Thoracic aorta (tissue), 2 donors: ENCODE data around the gene CEP89. TPM values are rescaled to one million over a fixed set of nuclear protein-coding genes. Genes with fewer than 3 reads are reported as not detected.
A peak's percentile ranks its signal among the peaks of the same experiment; 100 is the strongest.
"Not testable (repeated sequence)": the region's sequence is repeated elsewhere in the genome, so short reads cannot be mapped to it uniquely, and the experiment has no call there.

Source experiments
- ATAC-seq: fragments of 150-250 bp; one replicate; pipeline ENCODE4 v1.8.0; 2017; ENCODE audit warnings: low read depth; ENCODE audit not compliant: insufficient number of reproducible peaks, low FRiP score
- DNase-seq: peaks from one replicate; pipeline ENCODE4 v3.0.0-alpha.2; 2020; ENCODE audit warnings: low spot score
- H3K27ac ChIP-seq, 2 donors: fragments of 200-600 bp; sonication (generic); 1 replicate in 1 of 2; 2 replicates in 1 of 2; pipeline ENCODE4 v1.5.1; 2016; ENCODE audit warnings: mild to moderate bottlenecking in 2 of 2, moderate library complexity in 2 of 2
- H3K27me3 ChIP-seq: fragments of 200-600 bp; sonication (generic); replicated peaks from 2 replicates; pipeline ENCODE4 v1.6.0; 2016; ENCODE audit warnings: mild to moderate bottlenecking; ENCODE audit not compliant: insufficient read depth
- H3K36me3 ChIP-seq: fragments of 200-600 bp; sonication (generic); one replicate; pipeline ENCODE4 v1.5.1; 2016
- H3K4me1 ChIP-seq, 2 donors: fragments of 200-600 bp; sonication (generic); 1 replicate in 1 of 2; 2 replicates in 1 of 2; pipeline versions ENCODE4 v1.5.1 to v1.6.0; 2016; ENCODE audit warnings: low read depth in 2 of 2, mild to moderate bottlenecking in 1 of 2; ENCODE audit not compliant: control insufficient read depth in 1 of 2
- H3K4me3 ChIP-seq: fragments of 200-600 bp; sonication (generic); 2 replicates; pipeline ENCODE4 v1.5.1; 2016; ENCODE audit warnings: mild to moderate bottlenecking
- H3K9me3 ChIP-seq: fragments of 200-600 bp; sonication (generic); 2 replicates; pipeline ENCODE4 v1.5.1; 2016
- total RNA-seq, 2 donors: library from RNA; depleted of rRNA; stranded (reverse); fragments of >200 nt; gene quantifications; one replicate each; pipeline versions ENCODE4 v1.1.0 to v1.2.3, GENCODE V29; 2016
- TF ChIP-seq, protein P1 (sequence below): fragments of 200-600 bp; sonication (generic); IDR thresholded peaks from one replicate; pipeline ENCODE4 v1.5.1; 2019; ENCODE audit warnings: antibody characterized with exemption

CEP89 gene
- total RNA-seq, 2 donors from 2014 or later, result 20.5 to 26.1 TPM

DNA sequence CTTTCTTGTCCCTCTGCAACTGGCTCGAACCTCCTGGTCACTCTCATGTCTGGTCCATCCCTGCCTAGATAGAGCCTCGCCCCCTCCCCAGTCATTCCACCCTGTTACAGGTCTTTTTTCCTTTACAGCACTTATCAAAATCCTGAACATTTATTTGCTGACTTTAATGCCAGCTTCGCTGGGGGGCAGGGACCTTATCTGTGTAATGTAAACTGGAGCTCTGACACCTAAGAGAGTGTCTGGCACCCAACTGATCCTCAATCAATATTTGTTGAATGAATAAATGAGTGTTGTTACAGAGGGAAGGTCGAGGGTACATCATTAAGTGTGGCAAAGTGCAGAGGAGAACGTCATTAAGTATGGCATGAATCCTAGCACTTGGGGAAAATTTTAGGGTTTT is 17.0 kb upstream of the CEP89 start:
- ATAC-seq (no peak), DNase-seq (no peak)
- Histone ChIP-seq H3K27ac (no peak overlapping the region), H3K36me3 (no peaks in the 10 kb centered on the region), H3K4me3 (no peak overlapping the region), H3K27me3 (no peaks in the 10 kb centered on the region), H3K9me3 (no peaks in the 10 kb centered on the region), H3K4me1 (no peaks in the 10 kb centered on the region)
- TF ChIP-seq, protein P1, sequence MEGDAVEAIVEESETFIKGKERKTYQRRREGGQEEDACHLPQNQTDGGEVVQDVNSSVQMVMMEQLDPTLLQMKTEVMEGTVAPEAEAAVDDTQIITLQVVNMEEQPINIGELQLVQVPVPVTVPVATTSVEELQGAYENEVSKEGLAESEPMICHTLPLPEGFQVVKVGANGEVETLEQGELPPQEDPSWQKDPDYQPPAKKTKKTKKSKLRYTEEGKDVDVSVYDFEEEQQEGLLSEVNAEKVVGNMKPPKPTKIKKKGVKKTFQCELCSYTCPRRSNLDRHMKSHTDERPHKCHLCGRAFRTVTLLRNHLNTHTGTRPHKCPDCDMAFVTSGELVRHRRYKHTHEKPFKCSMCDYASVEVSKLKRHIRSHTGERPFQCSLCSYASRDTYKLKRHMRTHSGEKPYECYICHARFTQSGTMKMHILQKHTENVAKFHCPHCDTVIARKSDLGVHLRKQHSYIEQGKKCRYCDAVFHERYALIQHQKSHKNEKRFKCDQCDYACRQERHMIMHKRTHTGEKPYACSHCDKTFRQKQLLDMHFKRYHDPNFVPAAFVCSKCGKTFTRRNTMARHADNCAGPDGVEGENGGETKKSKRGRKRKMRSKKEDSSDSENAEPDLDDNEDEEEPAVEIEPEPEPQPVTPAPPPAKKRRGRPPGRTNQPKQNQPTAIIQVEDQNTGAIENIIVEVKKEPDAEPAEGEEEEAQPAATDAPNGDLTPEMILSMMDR, result no peak

- not testable (repeated sequence) for H3K27ac ChIP-seq, DNase-seq, H3K4me3 ChIP-seq, H3K4me1 ChIP-seq, H3K9me3 ChIP-seq, ATAC-seq, H3K27me3 ChIP-seq, H3K36me3 ChIP-seq
These were observed 16.5 kb upstream of the CEP89 start for GRCh38 chr19:32988254-32988653.

DNA sequence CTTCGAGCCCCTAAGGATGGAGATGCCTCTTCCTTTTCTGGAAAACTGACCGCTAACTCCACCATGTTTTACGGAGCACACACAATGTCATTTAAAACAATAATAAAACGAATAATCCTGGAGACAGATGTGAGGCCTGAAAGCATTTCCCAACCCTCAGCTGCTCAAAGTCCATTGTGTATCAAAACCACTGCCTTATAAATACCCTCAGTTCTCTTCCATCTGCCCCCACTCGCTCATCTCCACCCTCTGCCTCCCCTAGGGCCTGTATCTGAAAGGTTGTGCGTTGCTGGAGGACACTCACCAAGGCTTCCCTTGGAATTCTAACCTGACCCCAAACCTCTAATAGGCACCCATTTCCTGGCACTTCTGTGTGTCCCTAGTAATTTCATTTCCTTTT is 10.7 kb upstream of the CEP89 start:
- H3K27me3 ChIP-seq, ATAC-seq, H3K27ac ChIP-seq, H3K4me1 ChIP-seq, H3K4me3 ChIP-seq, H3K36me3 ChIP-seq, H3K9me3 ChIP-seq, DNase-seq: not testable (repeated sequence)

- not testable (repeated sequence) for H3K4me1 ChIP-seq, ATAC-seq, H3K27me3 ChIP-seq, H3K4me3 ChIP-seq, H3K36me3 ChIP-seq, DNase-seq, H3K27ac ChIP-seq, H3K9me3 ChIP-seq
These were observed 8.0 kb upstream of the CEP89 start for GRCh38 chr19:32979807-32980206.

- not testable (repeated sequence) for ATAC-seq, H3K27me3 ChIP-seq, DNase-seq, H3K36me3 ChIP-seq, H3K4me1 ChIP-seq, H3K4me3 ChIP-seq, H3K27ac ChIP-seq, H3K9me3 ChIP-seq
These were observed 6.1 kb upstream of the CEP89 start for GRCh38 chr19:32977813-32978212.

- H3K27me3 ChIP-seq, result no peaks in the 10 kb centered on the region
- H3K4me1 ChIP-seq, result no peaks in the 10 kb centered on the region
- no peak for ATAC-seq
- H3K36me3 ChIP-seq, result no peaks in the 10 kb centered on the region
- TF ChIP-seq, protein P1, result no peak
- DNase-seq, result no peak
- H3K9me3 ChIP-seq, result no peaks in the 10 kb centered on the region
- no peak overlapping the region for H3K4me3 ChIP-seq
- H3K27ac ChIP-seq, result no peak overlapping the region
These were observed 5.5 kb upstream of the CEP89 start for GRCh38 chr19:32977280-32977679.

GRCh38 chr19:32976223-32976805 is 4.6 kb upstream of the CEP89 start:
- Histone ChIP-seq H3K36me3 (no peaks in the 10 kb centered on the region), H3K27ac (no peak overlapping the region), H3K4me3 (no peak overlapping the region), H3K27me3 (no peaks in the 10 kb centered on the region), H3K4me1 (peaks cover 0 to 1% of the 10 kb centered on the region in 2 donors), H3K9me3 (no peaks in the 10 kb centered on the region)
- DNase-seq, result no peak
- TF ChIP-seq, protein P1, result peak; percentile 24
- no peak for ATAC-seq
